SK-N-SH treated with all-trans-retinoic acid at 6 μM for 48 hours (cell line): ENCODE measurements around the gene ZNF853.

Experiments used
- BACH2 ChIP-seq: fragments of 250-450 bp; sonication (Bioruptor Pico); IDR thresholded peaks from 2 replicates; pipeline ENCODE4 v1.9.0; 2021; ENCODE audit warnings: mild to moderate bottlenecking, borderline replicate concordance
- CREB5 ChIP-seq: fragments of 250-450 bp; sonication (Bioruptor Pico); IDR thresholded peaks from 2 replicates; pipeline ENCODE4 v1.5.1; 2020; ENCODE audit warnings: low read depth, mild to moderate bottlenecking, moderate library complexity
- POU6F1 ChIP-seq: fragments of 250-450 bp; sonication (Bioruptor Pico); IDR thresholded peaks from 2 replicates; pipeline ENCODE4 v1.8.0; 2021; ENCODE audit warnings: low read depth, mild to moderate bottlenecking, moderate library complexity, borderline replicate concordance
- RARB ChIP-seq: fragments of 250-450 bp; sonication (Bioruptor Pico); IDR thresholded peaks from 2 replicates; pipeline ENCODE4 v1.8.0; 2021; ENCODE audit warnings: mild to moderate bottlenecking, moderate library complexity
- TSHZ2 ChIP-seq: fragments of 250-450 bp; sonication (Bioruptor Pico); IDR thresholded peaks from 2 replicates; pipeline ENCODE4 v1.5.0; 2020; ENCODE audit warnings: mild to moderate bottlenecking, moderate library complexity
- ZFP30 ChIP-seq: fragments of 450-650 bp; formaldehyde crosslinking; IDR thresholded peaks from 2 replicates; pipeline ENCODE4 v1.5.0; 2022; ENCODE audit warnings: mild to moderate bottlenecking, moderate library complexity
- ZNF8 ChIP-seq: fragments of 450-650 bp; formaldehyde crosslinking; IDR thresholded peaks from 2 replicates; pipeline ENCODE4 v1.5.0; 2020; ENCODE audit warnings: mild to moderate bottlenecking, moderate library complexity
- TF ChIP-seq, protein P1 (sequence below): fragments of 250-450 bp; sonication (Bioruptor Pico); IDR thresholded peaks from 2 replicates; pipeline ENCODE4 v1.8.0; 2020; ENCODE audit warnings: mild to moderate bottlenecking, moderate library complexity, borderline replicate concordance
- TF ChIP-seq, protein P2 (sequence below): fragments of 250-450 bp; sonication (Bioruptor Pico); IDR thresholded peaks from 2 replicates; pipeline ENCODE4 v1.5.1; 2021; ENCODE audit warnings: mild to moderate bottlenecking, moderate library complexity

DNA sequence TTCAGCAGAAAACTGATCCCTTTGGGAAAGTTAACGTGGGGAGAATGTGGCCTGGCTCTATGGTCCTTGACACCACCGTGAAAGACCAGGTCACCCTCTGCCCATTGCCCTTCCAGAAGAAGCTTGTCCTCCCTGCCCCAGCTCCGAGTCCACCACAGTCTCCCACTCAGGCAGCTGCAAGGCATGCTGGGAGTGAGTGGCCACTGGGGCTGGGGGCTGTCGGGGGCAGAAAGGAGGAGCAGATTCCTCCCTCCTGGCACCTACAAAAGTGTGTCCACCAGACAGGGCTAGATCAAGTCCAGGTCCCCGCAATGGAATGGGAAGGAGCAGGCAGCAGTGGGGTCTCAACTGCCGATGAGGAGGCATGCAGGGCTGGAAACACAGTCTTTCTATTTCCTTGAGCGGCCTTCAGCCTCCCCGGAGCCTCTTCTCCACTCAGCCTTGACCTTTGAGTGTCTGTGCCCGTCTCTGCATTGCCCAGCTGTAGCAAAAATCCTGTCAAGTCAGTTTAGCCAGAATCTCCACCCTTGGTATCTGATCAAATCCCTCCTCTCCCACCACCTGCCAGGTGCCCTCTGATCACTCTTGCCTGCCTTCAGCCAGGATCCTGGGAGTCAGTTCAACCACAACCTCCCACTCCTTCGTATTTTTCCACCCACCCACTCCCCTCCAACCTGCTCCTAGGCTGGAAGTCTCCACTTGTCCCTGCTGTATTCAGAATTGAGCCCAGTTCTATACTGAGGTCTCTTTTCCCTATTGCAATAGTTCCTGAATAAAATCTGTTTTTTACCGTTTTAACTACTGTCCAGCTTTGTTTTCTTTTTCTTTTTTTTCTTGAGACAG, 14.8 kb downstream of the ZNF853 start:
- TF ChIP-seq CREB5 (no peak), BACH2 (CRISPR knock-in tag) (no peak), TSHZ2 (CRISPR knock-in tag) (no peak), ZNF8 (CRISPR knock-in tag) (no peak), ZFP30 (CRISPR knock-in tag) (no peak), RARB (CRISPR knock-in tag) (no peak), POU6F1 (no peak)
- TF ChIP-seq, protein P1, sequence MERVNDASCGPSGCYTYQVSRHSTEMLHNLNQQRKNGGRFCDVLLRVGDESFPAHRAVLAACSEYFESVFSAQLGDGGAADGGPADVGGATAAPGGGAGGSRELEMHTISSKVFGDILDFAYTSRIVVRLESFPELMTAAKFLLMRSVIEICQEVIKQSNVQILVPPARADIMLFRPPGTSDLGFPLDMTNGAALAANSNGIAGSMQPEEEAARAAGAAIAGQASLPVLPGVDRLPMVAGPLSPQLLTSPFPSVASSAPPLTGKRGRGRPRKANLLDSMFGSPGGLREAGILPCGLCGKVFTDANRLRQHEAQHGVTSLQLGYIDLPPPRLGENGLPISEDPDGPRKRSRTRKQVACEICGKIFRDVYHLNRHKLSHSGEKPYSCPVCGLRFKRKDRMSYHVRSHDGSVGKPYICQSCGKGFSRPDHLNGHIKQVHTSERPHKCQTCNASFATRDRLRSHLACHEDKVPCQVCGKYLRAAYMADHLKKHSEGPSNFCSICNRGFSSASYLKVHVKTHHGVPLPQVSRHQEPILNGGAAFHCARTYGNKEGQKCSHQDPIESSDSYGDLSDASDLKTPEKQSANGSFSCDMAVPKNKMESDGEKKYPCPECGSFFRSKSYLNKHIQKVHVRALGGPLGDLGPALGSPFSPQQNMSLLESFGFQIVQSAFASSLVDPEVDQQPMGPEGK, result no peak
- TF ChIP-seq, protein P2, sequence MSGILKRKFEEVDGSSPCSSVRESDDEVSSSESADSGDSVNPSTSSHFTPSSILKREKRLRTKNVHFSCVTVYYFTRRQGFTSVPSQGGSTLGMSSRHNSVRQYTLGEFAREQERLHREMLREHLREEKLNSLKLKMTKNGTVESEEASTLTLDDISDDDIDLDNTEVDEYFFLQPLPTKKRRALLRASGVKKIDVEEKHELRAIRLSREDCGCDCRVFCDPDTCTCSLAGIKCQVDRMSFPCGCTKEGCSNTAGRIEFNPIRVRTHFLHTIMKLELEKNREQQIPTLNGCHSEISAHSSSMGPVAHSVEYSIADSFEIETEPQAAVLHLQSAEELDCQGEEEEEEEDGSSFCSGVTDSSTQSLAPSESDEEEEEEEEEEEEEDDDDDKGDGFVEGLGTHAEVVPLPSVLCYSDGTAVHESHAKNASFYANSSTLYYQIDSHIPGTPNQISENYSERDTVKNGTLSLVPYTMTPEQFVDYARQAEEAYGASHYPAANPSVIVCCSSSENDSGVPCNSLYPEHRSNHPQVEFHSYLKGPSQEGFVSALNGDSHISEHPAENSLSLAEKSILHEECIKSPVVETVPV (CRISPR knock-in tag), result no peak
